Measurements from ENCODE around the gene RHBDL3. TPM values are rescaled to one million over a fixed set of nuclear protein-coding genes. Genes with fewer than 3 reads are reported as not detected.
"Not testable (repeated sequence)": the region's sequence is repeated elsewhere in the genome, so short reads cannot be mapped to it uniquely, and the experiment has no call there.

Gene RHBDL3
- total and polyA plus RNA-seq, 2 donors (not counting 1 experiment from before 2014, with no cell fraction given), result not detected

DNA sequence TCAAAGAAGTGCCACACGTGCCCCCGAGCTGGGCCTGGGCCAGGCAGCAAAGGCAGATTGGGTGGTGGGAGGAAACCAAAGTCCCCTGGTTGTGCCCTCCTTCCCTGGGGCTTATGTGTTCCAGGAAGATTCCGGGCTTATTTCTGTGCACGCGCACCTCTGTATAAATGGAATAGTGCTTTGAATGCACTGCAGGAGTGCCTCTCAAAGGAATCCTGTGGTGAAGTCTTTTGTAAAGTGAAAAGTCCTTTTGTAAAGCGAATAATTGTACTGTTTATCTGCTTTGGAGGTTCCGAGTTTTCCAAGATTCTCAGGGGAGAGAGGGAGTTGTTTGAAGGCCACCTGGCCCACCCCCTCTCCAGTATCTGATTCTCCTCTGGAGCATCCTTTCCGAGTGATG, 49.5 kb downstream of the RHBDL3 start:
- no peak for TF ChIP-seq EZH2 (IDR thresholded peaks at IDR 0.05; ENCODE audit: borderline replicate concordance, insufficient read depth, low read depth, low read length, poor library complexity, severe bottlenecking)
- TF ChIP-seq, protein P1, sequence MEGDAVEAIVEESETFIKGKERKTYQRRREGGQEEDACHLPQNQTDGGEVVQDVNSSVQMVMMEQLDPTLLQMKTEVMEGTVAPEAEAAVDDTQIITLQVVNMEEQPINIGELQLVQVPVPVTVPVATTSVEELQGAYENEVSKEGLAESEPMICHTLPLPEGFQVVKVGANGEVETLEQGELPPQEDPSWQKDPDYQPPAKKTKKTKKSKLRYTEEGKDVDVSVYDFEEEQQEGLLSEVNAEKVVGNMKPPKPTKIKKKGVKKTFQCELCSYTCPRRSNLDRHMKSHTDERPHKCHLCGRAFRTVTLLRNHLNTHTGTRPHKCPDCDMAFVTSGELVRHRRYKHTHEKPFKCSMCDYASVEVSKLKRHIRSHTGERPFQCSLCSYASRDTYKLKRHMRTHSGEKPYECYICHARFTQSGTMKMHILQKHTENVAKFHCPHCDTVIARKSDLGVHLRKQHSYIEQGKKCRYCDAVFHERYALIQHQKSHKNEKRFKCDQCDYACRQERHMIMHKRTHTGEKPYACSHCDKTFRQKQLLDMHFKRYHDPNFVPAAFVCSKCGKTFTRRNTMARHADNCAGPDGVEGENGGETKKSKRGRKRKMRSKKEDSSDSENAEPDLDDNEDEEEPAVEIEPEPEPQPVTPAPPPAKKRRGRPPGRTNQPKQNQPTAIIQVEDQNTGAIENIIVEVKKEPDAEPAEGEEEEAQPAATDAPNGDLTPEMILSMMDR (IDR thresholded peaks at IDR 0.05), result no peak
- Histone ChIP-seq H3K4me2 (replicated peaks; ENCODE audit: low read depth, low read length, poor library complexity, severe bottlenecking) (no peak overlapping the region), H3K9me3 (ENCODE audit: control extremely low read depth in 1 of 3, control insufficient read depth in 2 of 3, insufficient read depth in 1 of 3, low read length in 2 of 3) (no peaks in the 10 kb centered on the region), H2AFZ (ENCODE audit: insufficient read depth, low read depth, low read length, poor library complexity, severe bottlenecking) (no peak overlapping the region), H3K4me1 (ENCODE audit: control insufficient read depth in 2 of 2, insufficient read depth in 2 of 2, low read length in 2 of 2) (peaks cover 10 to 17% of the 10 kb centered on the region in 2 donors), H3K79me2 (ENCODE audit: control insufficient read depth, insufficient read depth, low read length) (no peaks in the 10 kb centered on the region), H4K20me1 (ENCODE audit: control insufficient read depth, insufficient read depth, low read length, poor library complexity, severe bottlenecking) (no peaks in the 10 kb centered on the region), H3K27ac (ENCODE audit: low read length in 2 of 2) (no peak overlapping the region), H3K4me3 (ENCODE audit: control extremely low read depth in 1 of 5, extremely low read depth in 1 of 5, insufficient read depth in 1 of 5, low read depth in 2 of 5, low read length in 4 of 5) (no peak overlapping the region), H3K36me3 (replicated peaks in 1 of 2; ENCODE audit: control extremely low read depth in 1 of 2, control insufficient read depth in 1 of 2, extremely low read depth in 1 of 2, insufficient read depth in 2 of 2, low read length in 1 of 2) (no peaks in the 10 kb centered on the region), H3K9ac (ENCODE audit: low read length) (no peak overlapping the region), H3K27me3 (replicated peaks in 1 of 4; ENCODE audit: control extremely low read depth in 1 of 4, control insufficient read depth in 3 of 4, insufficient read depth in 4 of 4, low read length in 3 of 4) (peaks cover 0 to 5% (median 0%) of the 10 kb centered on the region in 4 experiments)
- Mint-ChIP-seq H3K27ac (no peak overlapping the region), H3K4me1 (peaks cover 17% of the 10 kb centered on the region), H3K27me3 (no peaks in the 10 kb centered on the region), H3K9me3 (ENCODE audit: insufficient read depth) (no peaks in the 10 kb centered on the region), H3K4me3 (no peak overlapping the region)
- intact Hi-C loops (cut with micrococcal nuclease), result loop anchor here (5.0 kb wide), 1 partner anchor 308 kb away; the partner anchor contains the start of gene LRRC37B
- WGBS (ENCODE audit: insufficient coverage), result 81% methylated on average over 6 of the region's 8 CpGs
- POLR2A ChIA-PET, result no interaction called here
- no peak for DNase-seq
- ATAC-seq (ENCODE audit: low read depth), result no peak
- CTCF ChIA-PET, result interaction anchor here (0.9 to 6.9 kb wide), 3 partner anchors 63 to 116 kb away, joined by 4 to 36 read pairs (median 4); no protein-coding TSS in a partner anchor

DNA sequence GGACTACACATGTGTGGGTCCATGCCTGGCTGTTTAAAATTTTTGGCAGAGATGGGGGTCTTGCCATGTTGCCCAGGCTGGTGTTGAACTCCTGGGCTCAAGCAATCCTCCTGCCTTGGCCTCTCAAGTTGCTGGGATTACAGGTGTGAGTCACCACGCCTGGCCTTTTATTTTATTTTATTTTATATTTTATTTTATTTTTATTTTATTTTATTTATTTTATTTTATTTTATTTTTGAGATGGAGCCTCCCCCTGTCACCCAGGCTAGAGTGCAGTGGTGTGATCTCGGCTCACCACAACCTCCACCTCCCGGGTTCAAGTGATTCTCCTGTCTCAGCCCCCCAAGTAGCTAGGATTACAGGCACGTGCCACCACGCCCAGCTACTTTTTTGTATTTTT, 51.0 kb downstream of the RHBDL3 start:
- H2AFZ ChIP-seq (ENCODE audit: insufficient read depth, low read depth, low read length, poor library complexity, severe bottlenecking); POLR2A ChIA-PET; H3K4me3 ChIP-seq (ENCODE audit: control extremely low read depth in 1 of 5, extremely low read depth in 1 of 5, insufficient read depth in 1 of 5, low read depth in 2 of 5, low read length in 4 of 5); ATAC-seq (ENCODE audit: low read depth); H3K4me2 ChIP-seq (replicated peaks; ENCODE audit: low read depth, low read length, poor library complexity, severe bottlenecking); H3K36me3 ChIP-seq (replicated peaks in 1 of 2; ENCODE audit: control extremely low read depth in 1 of 2, control insufficient read depth in 1 of 2, extremely low read depth in 1 of 2, insufficient read depth in 2 of 2, low read length in 1 of 2); H3K27me3 ChIP-seq (replicated peaks in 1 of 4; ENCODE audit: control extremely low read depth in 1 of 4, control insufficient read depth in 3 of 4, insufficient read depth in 4 of 4, low read length in 3 of 4); H3K9me3 ChIP-seq (ENCODE audit: control extremely low read depth in 1 of 3, control insufficient read depth in 2 of 3, insufficient read depth in 1 of 3, low read length in 2 of 3); H3K9ac ChIP-seq (ENCODE audit: low read length); H3K9me3 Mint-ChIP-seq (ENCODE audit: insufficient read depth); H4K20me1 ChIP-seq (ENCODE audit: control insufficient read depth, insufficient read depth, low read length, poor library complexity, severe bottlenecking); H3K79me2 ChIP-seq (ENCODE audit: control insufficient read depth, insufficient read depth, low read length); H3K27ac ChIP-seq (ENCODE audit: low read length in 2 of 2); H3K4me3 Mint-ChIP-seq; DNase-seq; H3K27me3 Mint-ChIP-seq; H3K27ac Mint-ChIP-seq: not testable (repeated sequence)
- H3K4me1 ChIP-seq (ENCODE audit: control insufficient read depth in 2 of 2, insufficient read depth in 2 of 2, low read length in 2 of 2), result peaks cover 10 to 17% of the 10 kb centered on the region in 2 donors
- CTCF ChIA-PET, result interaction anchor here (1.1 to 6.9 kb wide), 2 partner anchors 26 to 64 kb away, joined by 3 to 36 read pairs; no protein-coding TSS in a partner anchor
- H3K4me1 Mint-ChIP-seq, result peaks cover 20% of the 10 kb centered on the region
- intact Hi-C loops (cut with micrococcal nuclease), result loop anchor here (5.0 kb wide), 1 partner anchor 309 kb away; the partner anchor contains the start of gene LRRC37B
- WGBS (ENCODE audit: insufficient coverage), result 93% methylated on average over 2 of the region's 5 CpGs

All from B cell (primary cell).